Type B pancreatic cell (in vitro differentiated cells): Measurements from ENCODE around the gene SLC23A2. TPM values are rescaled to one million over a fixed set of nuclear protein-coding genes. Genes with fewer than 3 reads are reported as not detected.
A peak's percentile ranks its signal among the peaks of the same experiment; 100 is the strongest.

Source experiments
- DNase-seq: peaks from one replicate; pipeline ENCODE4 v3.0.0; 2021; ENCODE audit warnings: mixed read lengths; ENCODE audit not compliant: unreplicated experiment; ENCODE audit errors: extremely low spot score
- H3K27ac Mint-ChIP-seq: 2 replicates; pipeline ENCODE4 v1.8.0; 2021; ENCODE audit warnings: mild to moderate bottlenecking, mixed read lengths
- H3K27me3 Mint-ChIP-seq: 2 replicates; pipeline ENCODE4 v1.8.0; 2021; ENCODE audit warnings: mixed read lengths
- H3K36me3 Mint-ChIP-seq: 2 replicates; pipeline ENCODE4 v1.8.0; 2021; ENCODE audit warnings: mixed read lengths
- H3K4me1 Mint-ChIP-seq: one replicate; pipeline ENCODE4 v1.8.0; 2021; ENCODE audit warnings: mixed read lengths; ENCODE audit not compliant: unreplicated experiment
- H3K4me3 Mint-ChIP-seq: 2 replicates; pipeline ENCODE4 v1.8.0; 2021; ENCODE audit warnings: mild to moderate bottlenecking, mixed read lengths
- H3K9me3 Mint-ChIP-seq: 2 replicates; pipeline ENCODE4 v1.8.0; 2021; ENCODE audit warnings: mixed read lengths
- CTCF ChIP-seq: fragments of 200-600 bp; sonication (generic); conservative IDR thresholded peaks from 2 replicates; pipeline ENCODE4 v1.5.0; 2021; ENCODE audit warnings: antibody characterized with exemption, mild to moderate bottlenecking
- total RNA-seq: library from RNA; stranded (reverse); gene quantifications from 2 replicates; pipeline ENCODE4 v1.2.1, GENCODE V29; 2021; ENCODE audit warnings: low replicate concordance

Gene SLC23A2
- total RNA-seq, 1 donor from 2014 or later: 19.6 TPM

GRCh38 chr20:4946986-4947385 lies 54.3 kb downstream of the SLC23A2 start:
- no peaks in the 10 kb centered on the region for H3K27me3 Mint-ChIP-seq
- H3K4me3 Mint-ChIP-seq: no peak overlapping the region
- peaks cover 34% of the 10 kb centered on the region for H3K4me1 Mint-ChIP-seq
- DNase-seq: no peak
- peaks cover 5% of the 10 kb centered on the region for H3K36me3 Mint-ChIP-seq
- H3K9me3 Mint-ChIP-seq: no peaks in the 10 kb centered on the region
- TF ChIP-seq CTCF: no peak
- no peak overlapping the region for H3K27ac Mint-ChIP-seq

GRCh38 chr20:4946585-4946984 lies 54.7 kb downstream of the SLC23A2 start:
- H3K4me3 Mint-ChIP-seq: no peak overlapping the region
- H3K27ac Mint-ChIP-seq: no peak overlapping the region
- no peak for TF ChIP-seq CTCF
- H3K4me1 Mint-ChIP-seq: peaks cover 36% of the 10 kb centered on the region
- H3K36me3 Mint-ChIP-seq: peaks cover 5% of the 10 kb centered on the region
- no peaks in the 10 kb centered on the region for H3K9me3 Mint-ChIP-seq
- DNase-seq: no peak
- no peaks in the 10 kb centered on the region for H3K27me3 Mint-ChIP-seq

- TF ChIP-seq CTCF: no peak
- no peak overlapping the region for H3K27ac Mint-ChIP-seq
- H3K27me3 Mint-ChIP-seq: no peaks in the 10 kb centered on the region
- H3K4me3 Mint-ChIP-seq: no peak overlapping the region
- H3K4me1 Mint-ChIP-seq: peaks cover 27% of the 10 kb centered on the region
- H3K36me3 Mint-ChIP-seq: no peaks in the 10 kb centered on the region
- DNase-seq: no peak
- H3K9me3 Mint-ChIP-seq: no peaks in the 10 kb centered on the region
These were observed 56.6 kb downstream of the SLC23A2 start for GRCh38 chr20:4944518-4945313.

GRCh38 chr20:4942331-4942730 lies 59.0 kb downstream of the SLC23A2 start:
- H3K9me3 Mint-ChIP-seq: no peaks in the 10 kb centered on the region
- no peak for TF ChIP-seq CTCF
- peaks cover 30% of the 10 kb centered on the region for H3K4me1 Mint-ChIP-seq
- no peaks in the 10 kb centered on the region for H3K36me3 Mint-ChIP-seq
- H3K27ac Mint-ChIP-seq: peak overlapping the region; percentile 75
- H3K4me3 Mint-ChIP-seq: no peak overlapping the region
- no peaks in the 10 kb centered on the region for H3K27me3 Mint-ChIP-seq
- no peak for DNase-seq

GRCh38 chr20:4937407-4938319 lies 63.6 kb downstream of the SLC23A2 start:
- no peak for DNase-seq
- Mint-ChIP-seq H3K27me3 (no peaks in the 10 kb centered on the region), H3K36me3 (no peaks in the 10 kb centered on the region), H3K4me3 (no peak overlapping the region), H3K9me3 (no peaks in the 10 kb centered on the region), H3K4me1 (peaks cover 28% of the 10 kb centered on the region), H3K27ac (no peak overlapping the region)
- TF ChIP-seq CTCF: no peak
